Transverse colon (tissue), 4 donors: Measurements from ENCODE around the gene TAF3.

Experiments
- EP300 ChIP-seq: sonication (generic); formaldehyde crosslinking; IDR thresholded peaks from one replicate; pipeline ENCODE4 v1.6.1; 2017; ENCODE audit warnings: antibody characterized with exemption, low read depth
- POLR2A ChIP-seq: fragments of 450-650 bp; IDR thresholded peaks from one replicate; pipeline ENCODE4 v1.6.1; 2016; ENCODE audit warnings: antibody characterized with exemption, mild to moderate bottlenecking, moderate library complexity
- POLR2AphosphoS5 ChIP-seq, 3 donors: sonication (generic); formaldehyde crosslinking; IDR thresholded peaks; one replicate each; pipeline ENCODE4 v1.6.1; 2016; ENCODE audit warnings: antibody characterized with exemption in 3 of 3
- TF ChIP-seq, protein P1 (sequence below), 5 experiments: fragments of 200-600 bp in 3 of 5; fragments of 450-650 bp in 2 of 5; sonication (generic) in 3 of 5; IDR thresholded peaks; 1 replicate in 2 of 5; 2 replicates in 3 of 5; pipeline ENCODE4 v1.5.1; 2016 to 2017; ENCODE audit warnings: antibody characterized with exemption in 5 of 5, inconsistent platforms in 3 of 5, mild to moderate bottlenecking in 2 of 5, moderate library complexity in 1 of 5

DNA sequence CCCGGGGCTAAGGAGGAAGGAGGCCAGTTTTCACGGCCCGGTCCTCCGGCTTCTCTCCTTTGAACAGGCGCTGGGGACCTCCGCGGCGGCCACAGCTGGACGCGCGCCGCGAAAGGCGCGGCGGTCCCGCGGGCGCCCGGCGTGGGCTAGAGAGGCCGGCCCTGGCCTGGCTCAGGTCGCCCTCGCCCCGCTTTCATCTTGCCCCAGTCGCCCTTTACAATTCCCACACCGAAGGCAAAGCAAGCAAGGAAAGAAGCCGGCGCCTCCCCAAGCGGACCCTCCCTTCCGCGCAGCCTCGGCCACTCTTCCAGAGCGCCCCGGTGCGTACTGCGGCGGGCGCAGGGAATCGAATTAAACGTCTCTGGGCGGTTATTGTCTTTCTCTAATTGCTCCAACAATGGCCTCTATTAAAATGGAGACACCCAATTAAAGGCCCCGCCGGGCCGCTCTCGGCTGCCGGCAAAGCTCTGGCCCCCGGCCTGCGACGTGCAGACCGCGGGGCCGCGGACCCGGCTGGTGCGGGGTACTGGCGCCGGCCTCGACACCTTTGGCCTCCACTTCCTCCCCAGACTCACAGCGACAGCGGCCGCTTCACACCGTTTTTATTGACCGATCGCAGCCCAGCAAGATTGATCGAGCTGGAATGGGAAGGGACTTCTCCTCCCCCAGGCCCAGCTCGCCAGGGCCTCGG lies 231.7 kb downstream of the TAF3 start:
- TF ChIP-seq, protein P1, sequence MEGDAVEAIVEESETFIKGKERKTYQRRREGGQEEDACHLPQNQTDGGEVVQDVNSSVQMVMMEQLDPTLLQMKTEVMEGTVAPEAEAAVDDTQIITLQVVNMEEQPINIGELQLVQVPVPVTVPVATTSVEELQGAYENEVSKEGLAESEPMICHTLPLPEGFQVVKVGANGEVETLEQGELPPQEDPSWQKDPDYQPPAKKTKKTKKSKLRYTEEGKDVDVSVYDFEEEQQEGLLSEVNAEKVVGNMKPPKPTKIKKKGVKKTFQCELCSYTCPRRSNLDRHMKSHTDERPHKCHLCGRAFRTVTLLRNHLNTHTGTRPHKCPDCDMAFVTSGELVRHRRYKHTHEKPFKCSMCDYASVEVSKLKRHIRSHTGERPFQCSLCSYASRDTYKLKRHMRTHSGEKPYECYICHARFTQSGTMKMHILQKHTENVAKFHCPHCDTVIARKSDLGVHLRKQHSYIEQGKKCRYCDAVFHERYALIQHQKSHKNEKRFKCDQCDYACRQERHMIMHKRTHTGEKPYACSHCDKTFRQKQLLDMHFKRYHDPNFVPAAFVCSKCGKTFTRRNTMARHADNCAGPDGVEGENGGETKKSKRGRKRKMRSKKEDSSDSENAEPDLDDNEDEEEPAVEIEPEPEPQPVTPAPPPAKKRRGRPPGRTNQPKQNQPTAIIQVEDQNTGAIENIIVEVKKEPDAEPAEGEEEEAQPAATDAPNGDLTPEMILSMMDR (IDR thresholded peaks at IDR 0.05): no peak
- TF ChIP-seq POLR2A (no peak), POLR2AphosphoS5 (IDR thresholded peaks at IDR 0.05) (no peak), EP300 (no peak)
